ENCODE measurements around the gene TAGLN3. TPM values are rescaled to one million over a fixed set of nuclear protein-coding genes. Genes with fewer than 3 reads are reported as not detected.

Gene TAGLN3
- total and polyA plus RNA-seq, 11 donors = 0.25 to 1.7 (median 0.77) TPM; not detected in 4

DNA sequence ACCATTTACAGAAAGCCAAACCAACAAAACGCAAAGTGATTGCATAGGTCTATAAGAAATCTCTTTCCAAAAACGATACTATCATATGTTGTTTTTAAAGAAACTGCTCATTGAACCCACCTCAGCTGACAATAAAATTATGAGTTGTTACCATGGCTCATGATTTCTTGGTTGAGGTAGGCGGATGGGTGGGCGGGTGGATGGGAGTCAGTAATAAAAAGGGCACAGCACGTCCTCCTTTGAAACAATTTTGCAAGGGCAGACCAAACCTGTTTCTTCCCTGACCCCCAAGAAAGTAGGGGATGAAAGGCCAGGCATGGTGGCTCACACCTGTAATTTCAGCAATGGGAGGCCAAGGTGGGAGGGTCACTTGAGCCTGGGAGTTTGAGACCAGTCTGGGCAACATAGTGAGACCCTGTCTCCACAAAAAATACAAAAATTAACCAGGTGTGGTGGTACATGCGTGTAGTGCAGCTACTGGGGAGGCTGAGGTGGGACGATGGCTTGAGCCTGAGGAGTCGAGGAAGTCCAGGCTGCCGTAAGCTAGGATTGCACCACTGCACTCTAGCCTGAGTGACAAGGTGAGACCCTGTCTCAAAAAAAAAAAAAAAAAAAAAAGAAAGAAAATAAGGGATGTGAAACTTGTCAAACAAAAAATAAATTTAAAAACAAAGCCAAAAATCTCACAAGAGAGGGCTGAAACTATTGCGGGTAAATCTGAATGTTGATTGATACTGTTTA is 17.8 kb upstream of the TAGLN3 start:
- ATAC-seq (no peak), DNase-seq (no peak)
- no peak overlapping the region for H3K27ac ChIP-seq
- peaks cover 0 to 24% (median 0%) of the 10 kb centered on the region in 9 donors for H3K36me3 ChIP-seq
- H3K4me1 ChIP-seq = peaks cover 0 to 39% (median 25%) of the 10 kb centered on the region in 12 donors
- no peaks in the 10 kb centered on the region for H3K27me3 ChIP-seq
- TF ChIP-seq, protein P1, sequence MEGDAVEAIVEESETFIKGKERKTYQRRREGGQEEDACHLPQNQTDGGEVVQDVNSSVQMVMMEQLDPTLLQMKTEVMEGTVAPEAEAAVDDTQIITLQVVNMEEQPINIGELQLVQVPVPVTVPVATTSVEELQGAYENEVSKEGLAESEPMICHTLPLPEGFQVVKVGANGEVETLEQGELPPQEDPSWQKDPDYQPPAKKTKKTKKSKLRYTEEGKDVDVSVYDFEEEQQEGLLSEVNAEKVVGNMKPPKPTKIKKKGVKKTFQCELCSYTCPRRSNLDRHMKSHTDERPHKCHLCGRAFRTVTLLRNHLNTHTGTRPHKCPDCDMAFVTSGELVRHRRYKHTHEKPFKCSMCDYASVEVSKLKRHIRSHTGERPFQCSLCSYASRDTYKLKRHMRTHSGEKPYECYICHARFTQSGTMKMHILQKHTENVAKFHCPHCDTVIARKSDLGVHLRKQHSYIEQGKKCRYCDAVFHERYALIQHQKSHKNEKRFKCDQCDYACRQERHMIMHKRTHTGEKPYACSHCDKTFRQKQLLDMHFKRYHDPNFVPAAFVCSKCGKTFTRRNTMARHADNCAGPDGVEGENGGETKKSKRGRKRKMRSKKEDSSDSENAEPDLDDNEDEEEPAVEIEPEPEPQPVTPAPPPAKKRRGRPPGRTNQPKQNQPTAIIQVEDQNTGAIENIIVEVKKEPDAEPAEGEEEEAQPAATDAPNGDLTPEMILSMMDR (IDR thresholded peaks at IDR 0.05) = no peak
- TF ChIP-seq POLR2A (IDR thresholded peaks at IDR 0.05) = no peak
- WGBS, 4 donors = 88 to 95% (median 93%) methylated on average over 10 of the region's 10 CpGs
- H3K4me3 ChIP-seq = no peak overlapping the region
- H3K9me3 ChIP-seq = no peaks in the 10 kb centered on the region
- intact Hi-C loops (cut with DNase I) = no loop called here

DNA sequence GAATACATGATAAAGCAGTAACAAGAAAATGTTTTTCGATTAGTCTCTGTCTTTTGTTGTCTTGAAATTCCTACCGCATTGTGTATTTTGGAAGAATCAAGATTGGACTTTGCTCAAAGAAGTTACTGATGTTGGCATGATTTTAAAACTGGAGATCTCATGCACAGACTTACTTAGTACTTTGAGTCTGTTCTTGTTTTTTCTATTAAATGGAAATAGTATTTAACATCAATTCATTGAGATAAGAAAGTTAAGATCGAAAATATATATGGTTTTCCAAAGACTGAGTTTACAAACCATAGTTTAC is 17.3 kb upstream of the TAGLN3 start:
- H3K9me3 ChIP-seq = no peaks in the 10 kb centered on the region
- WGBS, 4 donors = 69 to 88% (median 74%) methylated on average over 3 of the region's 3 CpGs
- intact Hi-C loops (cut with DNase I) = no loop called here

DNA sequence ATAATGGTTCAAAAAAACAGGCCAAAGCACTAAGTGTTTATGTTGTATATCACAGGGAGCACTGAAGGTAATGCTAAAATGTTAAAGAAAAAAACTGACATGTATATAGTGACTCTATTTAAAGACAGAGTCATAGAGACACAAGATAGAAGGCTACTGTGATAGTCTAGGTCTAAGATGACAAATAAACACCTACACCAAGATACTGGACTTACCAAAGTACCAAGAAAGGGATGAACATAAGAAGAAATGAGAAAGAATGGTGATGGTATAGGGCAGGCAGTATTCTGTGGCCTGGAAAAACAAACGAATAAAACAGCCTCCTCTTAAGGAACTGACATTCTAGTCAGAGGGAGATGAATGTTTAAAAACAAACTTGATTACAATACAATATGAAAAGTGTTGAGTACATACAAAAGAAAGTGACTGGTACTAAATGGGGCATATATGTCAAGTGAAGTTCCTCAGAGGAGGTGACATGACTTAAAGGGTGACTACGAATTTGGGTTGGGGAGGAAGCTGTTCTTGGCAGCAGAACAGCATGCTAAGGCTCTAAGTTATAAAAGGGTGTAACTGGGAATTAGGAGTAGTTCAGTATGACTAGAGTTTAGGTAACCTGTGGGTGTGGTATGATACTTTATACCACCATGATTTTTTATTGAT is 14.0 kb upstream of the TAGLN3 start:
- intact Hi-C loops (cut with DNase I) = loop anchor here in 5 of 10 donors (2.0 to 5.0 kb wide), 2 partner anchors 22 to 58 kb away; no protein-coding TSS in a partner anchor
- Histone ChIP-seq H3K9me3 (no peaks in the 10 kb centered on the region), H3K4me1 (peaks cover 0 to 40% (median 22%) of the 10 kb centered on the region in 12 donors), H3K4me3 (no peak overlapping the region), H3K27me3 (no peaks in the 10 kb centered on the region), H3K36me3 (peaks cover 0 to 55% (median 33%) of the 10 kb centered on the region in 9 donors), H3K27ac (no peak overlapping the region)
- no peak for TF ChIP-seq POLR2A (IDR thresholded peaks at IDR 0.05)
- TF ChIP-seq, protein P1 (IDR thresholded peaks at IDR 0.05) = no peak
- 31 to 57% (median 48%) methylated on average over 2 of the region's 2 CpGs for WGBS, 4 donors
- DNase-seq (no peak), ATAC-seq (no peak)

More for the DNA sequence above, 17.3 kb upstream of the TAGLN3 start:
- Histone ChIP-seq H3K4me3 (no peak overlapping the region), H3K27me3 (no peaks in the 10 kb centered on the region), H3K27ac (no peak overlapping the region), H3K36me3 (peaks cover 0 to 21% (median 4%) of the 10 kb centered on the region in 9 donors), H3K4me1 (peaks cover 0 to 39% (median 25%) of the 10 kb centered on the region in 12 donors)
- no peak for TF ChIP-seq POLR2A (IDR thresholded peaks at IDR 0.05)
- TF ChIP-seq, protein P1 (IDR thresholded peaks at IDR 0.05) = no peak
- no peak for DNase-seq
- ATAC-seq = no peak

DNA sequence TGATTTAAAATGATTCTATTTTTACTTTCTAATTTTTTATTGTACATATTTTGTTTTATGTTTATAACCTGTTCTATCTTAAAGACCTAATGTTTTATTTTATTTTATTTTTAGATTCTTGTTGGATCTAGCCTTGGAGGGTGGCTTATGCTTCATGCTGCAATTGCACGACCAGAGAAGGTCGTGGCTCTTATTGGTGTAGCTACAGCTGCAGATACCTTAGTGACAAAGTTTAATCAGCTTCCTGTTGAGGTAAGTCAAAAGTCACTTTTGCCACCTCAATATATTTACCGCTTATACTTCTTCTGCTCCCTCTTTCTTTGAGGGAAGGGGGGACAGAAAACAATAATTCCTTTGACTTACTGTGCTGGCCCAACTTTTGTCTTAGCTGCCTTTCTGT is 11.9 kb upstream of the TAGLN3 start:
- DNase-seq = no peak
- 86 to 91% (median 89%) methylated on average over 3 of the region's 3 CpGs for WGBS, 4 donors
- intact Hi-C loops (cut with DNase I) = loop anchor here in 4 of 10 donors (5.0 kb wide), 1 partner anchor 56 kb away; no protein-coding TSS in a partner anchor
- Histone ChIP-seq H3K9me3 (no peaks in the 10 kb centered on the region), H3K36me3 (peaks cover 0 to 72% (median 48%) of the 10 kb centered on the region in 9 donors), H3K27ac (no peak overlapping the region), H3K4me3 (no peak overlapping the region), H3K4me1 (peaks cover 0 to 20% (median 6%) of the 10 kb centered on the region in 12 donors), H3K27me3 (no peaks in the 10 kb centered on the region)
- TF ChIP-seq POLR2A (IDR thresholded peaks at IDR 0.05) = no peak
- TF ChIP-seq, protein P1 (IDR thresholded peaks at IDR 0.05) = no peak
- no peak for ATAC-seq
